Esophagus muscularis mucosa (tissue), 4 donors: ENCODE data around the gene SLC51B. TPM values are rescaled to one million over a fixed set of nuclear protein-coding genes. Genes with fewer than 3 reads are reported as not detected.
A peak's percentile ranks its signal among the peaks of the same experiment; 100 is the strongest.

Source experiments
- DNase-seq: peaks from one replicate; pipeline ENCODE4 v3.0.0-alpha.2; 2017; ENCODE audit errors: extremely low spot score
- H3K27ac ChIP-seq, 4 donors: fragments of 200-600 bp; sonication (generic); replicated peaks in 1 of 4; 1 replicate in 3 of 4; 2 replicates in 1 of 4; pipeline ENCODE4 v1.5.1; 2016 to 2019; ENCODE audit warnings: mild to moderate bottlenecking in 1 of 4
- H3K27me3 ChIP-seq, 4 donors: fragments of 200-600 bp; sonication (generic); one replicate each; pipeline versions ENCODE4 v1.5.1 to v1.6.0; 2016 to 2019
- H3K36me3 ChIP-seq, 4 donors: fragments of 200-600 bp; sonication (generic); one replicate each; pipeline ENCODE4 v1.5.1; 2016 to 2019
- H3K4me1 ChIP-seq, 4 donors: fragments of 200-600 bp; sonication (generic); one replicate each; pipeline ENCODE4 v1.5.1; 2016 to 2019
- H3K4me3 ChIP-seq, 4 donors: fragments of 200-600 bp; sonication (generic); 1 replicate in 2 of 4; 2 replicates in 2 of 4; pipeline ENCODE4 v1.5.1; 2016 to 2019; ENCODE audit warnings: mild to moderate bottlenecking in 4 of 4, moderate library complexity in 1 of 4
- H3K9me3 ChIP-seq, 4 donors: fragments of 200-600 bp; sonication (generic); 1 replicate in 3 of 4; 2 replicates in 1 of 4; pipeline ENCODE4 v1.5.1; 2016 to 2019
- EP300 ChIP-seq: sonication (generic); formaldehyde crosslinking; IDR thresholded peaks from one replicate; pipeline ENCODE4 v1.6.1; 2017; ENCODE audit warnings: antibody characterized with exemption
- POLR2A ChIP-seq: fragments of 450-650 bp; IDR thresholded peaks from one replicate; pipeline ENCODE4 v1.6.1; 2017; ENCODE audit warnings: antibody characterized with exemption, moderate library complexity, mild to moderate bottlenecking, low read depth
- POLR2AphosphoS5 ChIP-seq, 2 donors: sonication (generic); formaldehyde crosslinking; IDR thresholded peaks; one replicate each; pipeline ENCODE4 v1.6.1; 2017; ENCODE audit warnings: antibody characterized with exemption in 2 of 2
- WGBS: methylation state at CpG from one replicate; pipeline ENCODE4 v1.1.5; 2018; 5-methylcytosine and 5-hydroxymethylcytosine counted together
- intact Hi-C: fragments of 100-400 bp; cut with DNase I; formaldehyde crosslinking; loops from one replicate; pipeline ENCODE4 v1.15.1; 2023
- total RNA-seq, 4 donors: library from RNA; depleted of rRNA; stranded (reverse); fragments of >200 nt; gene quantifications; one replicate each; pipeline versions ENCODE4 v1.1.0 to v1.2.1, GENCODE V29; 2016
- TF ChIP-seq, protein P1 (sequence below), 3 experiments: fragments of 200-600 bp in 2 of 3; fragments of 450-650 bp in 1 of 3; sonication (generic) in 2 of 3; IDR thresholded peaks; one replicate each; pipeline ENCODE4 v1.5.1; 2017 to 2019; ENCODE audit warnings: antibody characterized with exemption in 3 of 3, mild to moderate bottlenecking in 2 of 3, moderate library complexity in 1 of 3

Gene SLC51B
- total RNA-seq, 4 donors from 2014 or later: not detected

DNA sequence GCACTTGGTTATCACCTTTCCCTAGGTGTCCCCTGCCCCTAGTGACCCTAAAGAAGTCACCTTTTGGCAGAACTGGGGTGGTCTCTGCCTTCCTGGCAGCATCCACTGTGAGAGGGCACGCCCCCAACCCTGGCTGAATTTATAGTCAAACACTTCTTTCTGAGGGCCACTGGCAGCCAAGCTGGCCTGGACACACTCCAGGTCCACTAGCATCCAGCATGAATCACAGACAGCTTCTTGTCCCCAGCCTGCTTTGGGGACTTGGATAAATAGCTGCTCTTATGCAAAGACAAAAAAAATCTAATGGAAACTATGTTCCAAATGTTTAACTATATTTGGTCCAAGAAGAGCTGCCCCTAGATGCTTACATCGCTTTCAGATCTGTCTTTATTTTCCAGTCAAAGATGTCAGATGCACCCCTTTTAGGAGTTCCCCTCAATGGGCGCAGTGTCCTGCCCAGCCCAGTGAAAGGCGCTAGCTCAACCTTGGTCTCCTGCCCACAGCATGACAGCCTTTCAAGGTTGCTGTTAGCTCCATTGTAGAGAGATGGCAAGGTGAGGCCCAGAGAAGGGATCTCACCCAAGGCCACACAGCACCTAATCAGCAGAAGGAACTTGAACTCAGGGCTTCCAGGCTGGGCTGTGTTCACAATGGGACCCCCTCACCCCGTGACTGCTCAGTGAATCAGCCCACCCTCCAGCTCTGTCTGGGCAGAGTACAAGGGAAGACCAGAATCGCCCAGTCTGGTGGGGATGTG is 15.6 kb downstream of the SLC51B start:
- TF ChIP-seq POLR2AphosphoS5 (IDR thresholded peaks at IDR 0.05) (peak; percentile 28 to 48), POLR2A (no peak)
- TF ChIP-seq, protein P1, sequence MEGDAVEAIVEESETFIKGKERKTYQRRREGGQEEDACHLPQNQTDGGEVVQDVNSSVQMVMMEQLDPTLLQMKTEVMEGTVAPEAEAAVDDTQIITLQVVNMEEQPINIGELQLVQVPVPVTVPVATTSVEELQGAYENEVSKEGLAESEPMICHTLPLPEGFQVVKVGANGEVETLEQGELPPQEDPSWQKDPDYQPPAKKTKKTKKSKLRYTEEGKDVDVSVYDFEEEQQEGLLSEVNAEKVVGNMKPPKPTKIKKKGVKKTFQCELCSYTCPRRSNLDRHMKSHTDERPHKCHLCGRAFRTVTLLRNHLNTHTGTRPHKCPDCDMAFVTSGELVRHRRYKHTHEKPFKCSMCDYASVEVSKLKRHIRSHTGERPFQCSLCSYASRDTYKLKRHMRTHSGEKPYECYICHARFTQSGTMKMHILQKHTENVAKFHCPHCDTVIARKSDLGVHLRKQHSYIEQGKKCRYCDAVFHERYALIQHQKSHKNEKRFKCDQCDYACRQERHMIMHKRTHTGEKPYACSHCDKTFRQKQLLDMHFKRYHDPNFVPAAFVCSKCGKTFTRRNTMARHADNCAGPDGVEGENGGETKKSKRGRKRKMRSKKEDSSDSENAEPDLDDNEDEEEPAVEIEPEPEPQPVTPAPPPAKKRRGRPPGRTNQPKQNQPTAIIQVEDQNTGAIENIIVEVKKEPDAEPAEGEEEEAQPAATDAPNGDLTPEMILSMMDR (IDR thresholded peaks at IDR 0.05): no peak
- 79% methylated on average over 6 of the region's 6 CpGs for WGBS
- Histone ChIP-seq H3K4me3 (no peak overlapping the region), H3K9me3 (no peaks in the 10 kb centered on the region), H3K27me3 (no peaks in the 10 kb centered on the region), H3K27ac (peak overlapping the region; percentile 95 to 98 (median 96)), H3K36me3 (peaks cover 15 to 44% (median 26%) of the 10 kb centered on the region in 4 donors), H3K4me1 (peaks cover 48 to 100% (median 99%) of the 10 kb centered on the region in 4 donors)
- no peak for DNase-seq
- intact Hi-C loops: no loop called here

DNA sequence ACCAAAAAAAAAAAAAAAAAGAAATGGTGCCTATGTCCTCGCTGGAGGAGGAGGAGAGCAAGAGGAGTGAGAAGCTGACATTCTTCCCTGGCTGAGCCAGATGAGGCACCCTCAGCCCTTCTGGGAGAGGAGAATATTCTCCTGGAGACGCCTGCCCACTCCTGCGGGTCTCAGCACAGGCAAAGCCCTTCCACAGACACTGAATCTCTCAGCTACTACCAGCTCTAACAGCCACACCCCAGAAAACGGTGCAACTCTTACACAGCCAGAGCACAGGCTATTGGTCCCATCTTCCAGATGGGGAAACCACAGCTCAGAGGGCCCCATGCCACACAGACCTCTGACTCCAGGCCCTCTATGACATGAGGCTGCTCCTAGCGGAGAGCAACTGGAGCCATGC is 16.9 kb downstream of the SLC51B start:
- peaks cover 50 to 92% (median 89%) of the 10 kb centered on the region in 4 donors for H3K4me1 ChIP-seq
- intact Hi-C loops: no loop called here
- no peak for DNase-seq
- H3K4me3 ChIP-seq: no peak overlapping the region
- H3K27ac ChIP-seq: peak overlapping the region; percentile 95 to 98 (median 96)
- TF ChIP-seq EP300 (no peak), POLR2AphosphoS5 (IDR thresholded peaks at IDR 0.05) (no peak), POLR2A (no peak)
- TF ChIP-seq, protein P1 (IDR thresholded peaks at IDR 0.05): no peak
- H3K36me3 ChIP-seq: peaks cover 15 to 31% (median 23%) of the 10 kb centered on the region in 4 donors
- 86% methylated on average over 3 of the region's 5 CpGs for WGBS
- no peaks in the 10 kb centered on the region for H3K9me3 ChIP-seq
- no peaks in the 10 kb centered on the region for H3K27me3 ChIP-seq

DNA sequence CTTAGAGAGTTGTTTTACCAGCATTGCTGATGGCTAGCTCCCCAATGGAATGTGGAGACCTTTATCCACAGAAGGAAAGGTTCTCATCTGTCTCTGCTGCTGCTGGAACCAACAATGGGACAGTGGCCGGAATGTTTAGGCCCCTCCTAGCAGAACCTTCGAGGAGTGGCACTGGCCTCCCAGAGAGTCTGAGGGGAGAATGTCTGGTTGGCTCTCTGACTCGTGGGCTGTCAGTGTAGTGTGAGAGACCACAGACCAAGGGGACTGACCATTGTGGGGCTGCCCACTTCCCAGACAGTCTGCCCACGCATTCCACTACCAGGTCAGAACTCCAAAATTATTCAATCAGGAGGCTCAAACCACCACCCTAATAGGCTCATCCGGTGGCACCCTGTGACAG is 17.5 kb downstream of the SLC51B start:
- TF ChIP-seq, protein P1 (IDR thresholded peaks at IDR 0.05): no peak
- TF ChIP-seq POLR2A: no peak
- no peak for TF ChIP-seq EP300
- no peak for TF ChIP-seq POLR2AphosphoS5 (IDR thresholded peaks at IDR 0.05)
- 76% methylated on average over 4 of the region's 5 CpGs for WGBS
- no peak overlapping the region for H3K4me3 ChIP-seq
- peak overlapping the region; percentile 95 to 98 (median 96) for H3K27ac ChIP-seq
- H3K9me3 ChIP-seq: no peaks in the 10 kb centered on the region
- H3K4me1 ChIP-seq: peaks cover 50 to 91% (median 86%) of the 10 kb centered on the region in 4 donors
- H3K36me3 ChIP-seq: peaks cover 12 to 25% (median 19%) of the 10 kb centered on the region in 4 donors
- H3K27me3 ChIP-seq: no peaks in the 10 kb centered on the region
- intact Hi-C loops: no loop called here
- no peak for DNase-seq

DNA sequence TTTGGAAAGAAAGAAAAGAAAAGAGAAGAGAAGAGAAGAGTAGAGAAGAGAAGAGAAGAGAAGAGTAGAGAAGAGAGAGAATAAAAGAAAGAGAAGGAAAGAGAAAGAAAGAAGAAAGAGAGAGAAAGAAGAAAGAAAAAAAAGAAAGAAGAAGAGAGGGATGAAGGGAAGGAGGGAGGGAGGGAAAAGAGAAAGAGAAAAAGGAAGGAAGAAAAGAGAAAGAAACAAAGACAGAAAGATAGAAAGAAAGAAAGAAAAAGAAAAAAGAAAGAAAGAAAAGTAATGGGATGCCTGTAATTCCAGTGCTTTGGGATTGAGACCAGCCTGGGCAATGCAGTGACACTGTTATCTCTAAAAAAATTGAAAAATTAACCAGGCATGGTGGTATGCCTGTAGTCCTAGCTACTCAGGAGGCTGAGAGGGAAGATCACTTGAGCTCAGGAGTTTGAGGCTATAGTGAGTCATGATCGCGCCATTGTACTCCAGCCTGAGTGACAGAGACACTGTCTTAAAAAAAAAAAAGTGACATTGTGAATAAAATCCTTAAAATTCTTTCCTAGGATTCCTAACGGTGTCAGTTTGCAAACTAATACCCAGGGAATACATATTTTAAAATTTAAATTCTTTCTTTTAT is 20.9 kb downstream of the SLC51B start:
- H3K9me3 ChIP-seq: no peaks in the 10 kb centered on the region
- no peak for DNase-seq
- WGBS: 27% methylated on average over 3 of the region's 3 CpGs
- peak overlapping the region; percentile 70 to 83 (median 79) for H3K4me3 ChIP-seq
- peak overlapping the region; percentile 95 to 98 (median 96) for H3K27ac ChIP-seq
- H3K4me1 ChIP-seq: peaks cover 68 to 91% (median 87%) of the 10 kb centered on the region in 4 donors
- TF ChIP-seq POLR2A (no peak), EP300 (no peak), POLR2AphosphoS5 (IDR thresholded peaks at IDR 0.05) (no peak)
- TF ChIP-seq, protein P1 (IDR thresholded peaks at IDR 0.05): no peak
- H3K27me3 ChIP-seq: no peaks in the 10 kb centered on the region
- intact Hi-C loops: no loop called here
- peaks cover 0 to 4% (median 0%) of the 10 kb centered on the region in 4 donors for H3K36me3 ChIP-seq
